COR-L47 (cell line): Measurements from ENCODE around the gene ACAP1.
A peak's percentile ranks its signal among the peaks of the same experiment; 100 is the strongest.

Experiments
- DNase-seq: peaks from one replicate; lab custom pipeline; 2025; lab: John Stamatoyannopoulos, UW

ACAP1 gene, protein sequence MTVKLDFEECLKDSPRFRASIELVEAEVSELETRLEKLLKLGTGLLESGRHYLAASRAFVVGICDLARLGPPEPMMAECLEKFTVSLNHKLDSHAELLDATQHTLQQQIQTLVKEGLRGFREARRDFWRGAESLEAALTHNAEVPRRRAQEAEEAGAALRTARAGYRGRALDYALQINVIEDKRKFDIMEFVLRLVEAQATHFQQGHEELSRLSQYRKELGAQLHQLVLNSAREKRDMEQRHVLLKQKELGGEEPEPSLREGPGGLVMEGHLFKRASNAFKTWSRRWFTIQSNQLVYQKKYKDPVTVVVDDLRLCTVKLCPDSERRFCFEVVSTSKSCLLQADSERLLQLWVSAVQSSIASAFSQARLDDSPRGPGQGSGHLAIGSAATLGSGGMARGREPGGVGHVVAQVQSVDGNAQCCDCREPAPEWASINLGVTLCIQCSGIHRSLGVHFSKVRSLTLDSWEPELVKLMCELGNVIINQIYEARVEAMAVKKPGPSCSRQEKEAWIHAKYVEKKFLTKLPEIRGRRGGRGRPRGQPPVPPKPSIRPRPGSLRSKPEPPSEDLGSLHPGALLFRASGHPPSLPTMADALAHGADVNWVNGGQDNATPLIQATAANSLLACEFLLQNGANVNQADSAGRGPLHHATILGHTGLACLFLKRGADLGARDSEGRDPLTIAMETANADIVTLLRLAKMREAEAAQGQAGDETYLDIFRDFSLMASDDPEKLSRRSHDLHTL

DNA sequence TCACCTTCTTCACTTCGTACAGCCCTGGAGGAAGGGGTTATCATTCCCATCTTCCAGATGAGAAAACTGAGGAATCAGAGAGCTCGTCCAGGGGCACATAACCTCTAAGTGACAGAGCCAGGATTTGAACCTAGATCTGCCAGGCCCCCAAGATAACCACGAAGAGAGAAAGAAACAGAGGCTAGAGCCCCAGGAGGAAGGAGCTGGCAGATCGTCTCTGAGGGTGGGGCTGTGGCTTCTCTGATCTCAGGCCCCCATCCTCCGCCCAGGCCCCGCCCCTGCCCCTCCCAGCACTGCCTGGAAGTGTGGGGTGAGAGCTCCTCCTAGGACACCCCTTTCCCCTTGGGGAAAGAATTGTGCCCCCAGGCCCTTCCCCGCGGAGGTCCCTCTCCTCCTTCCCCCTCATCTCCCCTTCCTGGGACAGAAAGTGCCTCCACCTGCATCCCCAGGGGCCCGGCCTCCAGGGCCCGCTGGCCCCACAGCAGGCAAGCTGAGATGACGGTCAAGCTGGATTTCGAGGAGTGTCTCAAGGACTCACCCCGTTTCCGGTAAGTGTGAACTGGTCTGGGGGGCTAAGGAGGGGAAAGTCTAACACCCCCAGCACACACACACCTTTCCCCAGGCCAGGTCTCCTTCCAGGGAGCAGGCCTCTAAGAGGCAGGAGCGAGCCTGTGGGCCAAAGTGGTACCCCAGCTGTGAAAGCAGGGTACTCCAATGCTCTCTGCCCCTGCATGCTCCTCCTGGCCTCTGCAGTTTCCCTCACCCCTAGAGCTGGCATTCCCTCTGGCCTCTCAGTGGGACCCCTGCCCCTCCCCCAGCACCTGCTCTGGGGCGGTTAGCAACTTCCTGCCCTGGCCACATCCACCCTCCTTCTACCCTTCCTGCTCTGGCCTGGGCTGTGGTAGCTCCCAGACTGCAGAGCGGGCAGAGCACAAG, at the start of gene ACAP1:
Gene ACAP1 (plus strand): TSS at position 290 of the 936 bp plus-strand sequence. CDS start 206 bp downstream, at position 496.
- no peak for DNase-seq

- DNase-seq = no peak
Observed at GRCh38 chr17:7289256-7290032, 46.9 kb upstream of the ACAP1 start.

DNA sequence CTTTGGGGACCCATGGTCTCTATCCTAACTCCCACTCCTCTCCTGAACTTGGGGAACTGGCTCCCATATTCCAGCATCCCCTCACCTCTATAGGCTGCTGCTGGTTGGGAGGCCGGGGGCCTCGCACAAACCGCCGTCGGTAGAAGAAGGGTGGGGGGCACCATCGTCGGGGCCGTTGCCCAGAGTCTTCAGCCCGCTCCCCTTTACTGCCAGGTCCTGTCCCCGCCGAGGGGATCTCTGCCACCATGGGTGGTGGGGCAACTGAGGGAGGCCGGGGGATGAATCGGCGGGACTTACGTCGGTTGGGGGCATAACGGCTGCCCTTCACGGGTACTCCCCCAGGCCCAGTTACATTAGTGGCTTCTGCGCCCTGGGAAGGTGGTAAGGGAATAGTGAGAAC, 46.2 kb upstream of the ACAP1 start:
- no peak for DNase-seq

DNA sequence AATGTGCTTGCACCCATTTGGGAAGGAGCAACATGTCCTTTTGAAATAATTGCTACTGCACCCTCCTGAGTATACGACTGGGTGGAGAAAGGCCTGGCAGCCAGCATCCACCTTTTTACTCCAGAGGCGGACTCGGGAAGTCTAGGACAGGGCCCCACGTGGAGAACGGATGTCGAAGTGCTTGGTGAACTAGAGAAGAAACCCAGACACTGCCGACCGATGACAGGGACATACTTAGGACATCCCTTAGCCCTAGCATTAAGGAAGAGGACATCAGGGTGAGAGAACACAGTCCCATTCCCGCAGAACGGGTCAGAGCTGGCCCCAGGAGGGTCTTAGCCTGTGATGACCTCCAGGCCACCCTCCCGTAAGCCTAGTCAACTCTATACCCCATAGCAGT, 45.6 kb upstream of the ACAP1 start:
- DNase-seq = no peak

DNA sequence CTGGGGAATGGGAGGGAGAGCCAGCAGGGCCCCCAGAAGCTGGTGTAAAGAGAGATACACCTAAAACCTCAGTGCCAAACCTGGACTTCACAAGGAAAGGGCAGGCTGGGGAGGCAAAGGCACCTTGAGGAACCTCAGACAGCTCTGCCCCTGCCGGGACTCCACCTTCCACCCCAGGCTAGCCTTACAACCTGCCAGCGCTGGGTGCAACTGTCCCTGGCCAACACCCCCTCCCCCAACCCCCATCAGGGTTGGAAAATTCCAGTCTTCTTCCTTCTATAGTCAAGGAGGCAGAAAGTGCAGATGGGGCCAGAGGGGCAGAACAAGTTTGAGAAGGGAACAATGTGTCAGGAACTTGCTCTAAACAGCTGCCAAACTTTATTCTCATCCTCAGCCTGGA, 44.1 kb upstream of the ACAP1 start:
- no peak for DNase-seq

GRCh38 chr17:7292729-7293128, 43.6 kb upstream of the ACAP1 start:
- DNase-seq = no peak

- no peak for DNase-seq
Observed at GRCh38 chr17:7293159-7293558, 43.2 kb upstream of the ACAP1 start.

GRCh38 chr17:7293816-7294613, 42.3 kb upstream of the ACAP1 start:
- DNase-seq = no peak

GRCh38 chr17:7294614-7295153, 41.6 kb upstream of the ACAP1 start, which contains the start of gene YBX2:
Gene YBX2 (minus strand): TSS chr17:7294639. CDS start chr17:7294500, 139 bp downstream.
- DNase-seq = peak; percentile 70

DNA sequence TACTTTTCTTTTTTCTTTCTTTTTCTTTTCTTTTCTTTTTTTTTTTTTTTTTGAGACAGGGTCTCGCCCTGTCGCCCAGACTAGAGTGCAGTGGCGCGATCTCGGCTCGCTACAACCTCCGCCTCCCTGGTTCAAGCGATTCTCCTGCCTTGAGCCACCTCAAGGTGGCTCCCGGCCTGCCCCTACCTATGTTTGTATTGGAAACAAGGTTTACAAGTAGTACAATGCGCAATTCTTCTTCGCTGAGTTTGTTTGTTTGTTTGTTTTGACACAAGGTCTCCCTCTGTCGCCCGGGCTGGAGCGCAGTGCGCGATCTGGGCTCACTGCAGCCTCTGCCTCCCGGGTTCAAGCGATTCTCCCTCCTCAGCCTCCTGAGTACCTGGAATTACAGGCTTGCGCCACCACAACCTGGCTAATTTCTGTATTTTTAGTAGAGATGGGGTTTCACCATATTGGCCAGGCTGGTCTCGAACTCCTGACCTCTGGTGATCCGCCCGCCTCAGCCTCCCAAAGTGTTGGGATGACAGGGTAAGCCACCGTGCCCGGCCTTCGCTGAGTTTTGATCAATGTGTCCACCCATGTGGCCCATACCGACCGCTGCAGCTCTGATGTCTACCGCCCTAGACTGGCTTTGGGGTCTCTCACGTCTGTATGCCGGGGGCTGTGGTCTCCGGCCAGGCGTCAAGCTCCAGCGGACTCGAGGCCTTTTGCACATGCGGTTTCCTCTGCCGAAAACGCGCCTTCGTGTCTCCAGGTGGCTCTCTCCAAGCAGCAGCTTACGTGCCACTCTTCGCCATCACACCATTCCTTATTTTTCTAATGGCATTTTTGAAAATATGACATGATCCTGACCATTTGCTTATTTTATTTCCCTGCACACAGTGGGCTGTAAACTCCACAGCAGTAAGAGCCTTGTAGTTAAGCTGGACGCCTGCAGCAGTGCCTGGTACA, 40.8 kb upstream of the ACAP1 start:
- no peak for DNase-seq

DNA sequence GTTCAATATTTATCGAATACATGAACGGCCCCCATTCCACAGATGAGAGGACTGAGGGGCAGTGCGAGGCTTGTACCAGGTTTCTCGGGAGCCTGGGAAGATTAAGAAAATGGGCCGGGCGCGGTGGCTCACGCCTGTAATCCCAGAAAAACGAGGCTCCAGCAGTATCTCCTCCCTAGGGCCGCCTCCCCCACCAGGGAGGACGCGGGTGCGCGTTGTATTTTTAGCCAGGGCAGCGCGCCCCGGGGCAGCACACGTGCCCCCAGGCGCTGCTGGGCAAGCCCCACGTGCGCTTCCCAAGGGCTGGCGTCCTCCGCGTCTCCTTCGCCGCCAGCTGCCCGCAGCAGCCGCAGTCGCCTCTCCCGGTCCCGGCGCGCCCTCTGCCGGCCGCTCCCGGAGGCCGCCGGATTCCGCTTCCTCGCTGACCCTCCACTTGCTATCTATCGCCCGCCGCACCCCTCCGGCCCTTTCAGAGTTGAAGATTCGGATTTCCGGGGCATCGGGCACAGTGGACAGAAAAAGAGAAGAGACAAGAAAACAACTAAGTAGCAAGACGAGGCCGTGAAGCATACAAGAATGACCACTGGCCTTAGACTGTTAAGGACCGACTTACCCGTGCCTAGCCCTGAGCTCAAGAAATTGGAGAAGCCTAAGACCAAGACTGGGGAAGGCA, 40.0 kb upstream of the ACAP1 start:
- DNase-seq = peak; percentile 28

DNA sequence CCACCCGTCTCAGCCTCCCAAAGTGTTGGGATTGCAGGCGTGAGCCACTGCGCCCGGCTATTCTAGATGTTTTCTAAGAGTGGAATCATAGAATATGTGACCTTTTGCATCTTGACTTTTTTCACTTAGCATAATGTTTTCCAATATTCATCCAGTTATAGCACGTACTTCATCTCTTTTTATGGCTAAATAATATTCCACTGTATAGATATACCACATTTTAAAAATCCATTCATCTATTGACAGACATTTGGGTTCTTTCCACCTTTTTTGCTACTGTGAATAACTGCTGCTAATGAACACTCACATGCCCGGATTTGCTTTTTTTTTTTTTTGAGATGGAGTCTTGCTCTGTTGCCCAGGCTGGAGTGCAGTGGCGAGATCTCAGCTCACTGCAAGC, 32.1 kb upstream of the ACAP1 start:
- DNase-seq = no peak

GRCh38 chr17:7306911-7307685, 29.2 kb upstream of the ACAP1 start, which contains the start of gene EIF5A:
Gene EIF5A (plus strand): TSS chr17:7307628. CDS start chr17:7309636, 2,008 bp downstream.
- peak; percentile 96 for DNase-seq

- DNase-seq = no peak
Observed at GRCh38 chr17:7307686-7308624, 28.4 kb upstream of the ACAP1 start.

DNA sequence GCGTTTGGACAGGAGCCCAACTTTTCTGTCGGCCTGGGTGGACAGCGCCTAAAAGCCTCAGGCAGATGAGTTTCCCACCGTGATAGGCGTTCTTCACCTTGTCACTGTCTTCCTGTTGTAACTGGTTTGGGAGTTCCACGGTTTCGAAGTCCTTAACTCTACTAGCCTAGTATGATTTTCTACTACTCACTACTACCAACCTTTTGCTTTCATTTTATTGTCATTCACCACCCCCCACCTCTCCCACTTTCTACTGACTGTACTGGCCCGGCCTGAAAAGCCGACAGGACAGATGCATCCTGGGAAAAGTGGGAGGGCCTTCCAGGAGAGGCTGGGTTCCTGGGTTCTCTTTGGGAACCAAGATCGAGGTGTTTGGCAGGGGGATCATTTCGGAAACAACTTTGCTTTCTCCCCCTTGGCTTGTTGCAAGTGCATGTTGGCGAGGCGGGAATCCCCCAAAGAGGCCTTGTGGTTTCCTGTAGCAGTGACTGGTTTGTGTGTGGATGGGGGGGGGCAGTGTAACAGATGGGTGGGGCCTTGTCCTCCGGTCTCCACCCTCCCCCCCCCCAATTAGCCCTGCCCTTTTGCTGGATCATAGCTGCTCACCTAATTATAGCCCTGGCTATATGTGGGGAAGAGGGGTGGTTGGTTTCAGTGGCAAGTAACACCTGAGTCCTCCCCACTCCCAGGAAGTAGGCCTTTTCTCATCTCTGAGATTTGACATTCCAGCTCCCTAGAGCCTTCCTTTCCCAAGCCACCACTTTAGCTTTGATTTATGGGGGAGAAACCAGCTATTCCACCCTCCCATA, 27.5 kb upstream of the ACAP1 start:
- peak; percentile 48 for DNase-seq

DNA sequence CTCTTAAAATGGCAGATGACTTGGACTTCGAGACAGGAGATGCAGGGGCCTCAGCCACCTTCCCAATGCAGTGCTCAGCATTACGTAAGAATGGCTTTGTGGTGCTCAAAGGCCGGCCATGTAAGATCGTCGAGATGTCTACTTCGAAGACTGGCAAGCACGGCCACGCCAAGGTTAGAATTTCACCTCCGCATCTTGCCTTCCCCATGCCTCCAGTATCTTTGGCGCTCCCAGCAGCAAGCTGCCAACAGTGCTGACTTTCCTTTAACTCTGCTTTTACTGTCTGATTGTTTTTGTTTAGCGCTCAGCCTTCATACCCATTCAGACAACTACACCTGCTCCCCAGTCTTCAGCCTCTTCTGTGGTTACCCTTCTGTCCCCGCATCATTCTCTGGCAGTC, 26.7 kb upstream of the ACAP1 start:
- DNase-seq = no peak
